Stimulated activated CD8-positive, alpha-beta memory T cell treated with anti-CD3 and anti-CD28 coated beads, Interleukin-4, amount 100 ng/mL, for 24 hours (primary cell): ENCODE measurements around the gene CYP2W1.
"Not testable (repeated sequence)": the region's sequence is repeated elsewhere in the genome, so short reads cannot be mapped to it uniquely, and the experiment has no call there.

Experiments used
- DNase-seq: peaks from one replicate; pipeline ENCODE4 v3.0.0-alpha.2; 2020; ENCODE audit warnings: low read depth

CYP2W1 gene

GRCh38 chr7:983004-983615 is at the start of gene CYP2W1:
Gene CYP2W1, plus strand, starts transcription at chr7:983181. Its CDS starts 31 bp downstream, at chr7:983212.
- DNase-seq, result no peak

- DNase-seq, result no peak
Measured at GRCh38 chr7:934469-935163, 48.4 kb upstream of the CYP2W1 start.

- no peak for DNase-seq
Measured at GRCh38 chr7:935164-935873, 47.7 kb upstream of the CYP2W1 start.

GRCh38 chr7:935874-936385 is 47.1 kb upstream of the CYP2W1 start:
- no peak for DNase-seq

GRCh38 chr7:936386-937054 is 46.5 kb upstream of the CYP2W1 start:
- DNase-seq, result no peak

- DNase-seq, result no peak
Measured at GRCh38 chr7:937856-938484, 45.0 kb upstream of the CYP2W1 start.

- DNase-seq, result no peak
Measured at GRCh38 chr7:938546-939185, 44.3 kb upstream of the CYP2W1 start.

GRCh38 chr7:939843-940242 is 43.1 kb upstream of the CYP2W1 start:
- DNase-seq, result no peak

GRCh38 chr7:940599-941408 is 42.2 kb upstream of the CYP2W1 start:
- no peak for DNase-seq

- not testable (repeated sequence) for DNase-seq
Measured at GRCh38 chr7:943793-944192, 39.2 kb upstream of the CYP2W1 start.

GRCh38 chr7:944744-945143 is 38.2 kb upstream of the CYP2W1 start:
- DNase-seq, result no peak

GRCh38 chr7:945147-945555 is 37.8 kb upstream of the CYP2W1 start:
- DNase-seq, result no peak

- DNase-seq, result no peak
Measured at GRCh38 chr7:945556-946255, 37.3 kb upstream of the CYP2W1 start.

- DNase-seq, result no peak
Measured at GRCh38 chr7:946256-946996, 36.6 kb upstream of the CYP2W1 start.

GRCh38 chr7:947391-948210 is 35.4 kb upstream of the CYP2W1 start:
- no peak for DNase-seq

GRCh38 chr7:949021-949934 is 33.7 kb upstream of the CYP2W1 start:
- DNase-seq, result no peak

GRCh38 chr7:951881-952547 is 31.0 kb upstream of the CYP2W1 start:
- no peak for DNase-seq
